ENCODE data around the gene BRSK2. TPM values are rescaled to one million over a fixed set of nuclear protein-coding genes. Genes with fewer than 3 reads are reported as not detected.

Gene BRSK2
- total RNA-seq = under 1 TPM; 0.69 to 1.00 TPM

DNA sequence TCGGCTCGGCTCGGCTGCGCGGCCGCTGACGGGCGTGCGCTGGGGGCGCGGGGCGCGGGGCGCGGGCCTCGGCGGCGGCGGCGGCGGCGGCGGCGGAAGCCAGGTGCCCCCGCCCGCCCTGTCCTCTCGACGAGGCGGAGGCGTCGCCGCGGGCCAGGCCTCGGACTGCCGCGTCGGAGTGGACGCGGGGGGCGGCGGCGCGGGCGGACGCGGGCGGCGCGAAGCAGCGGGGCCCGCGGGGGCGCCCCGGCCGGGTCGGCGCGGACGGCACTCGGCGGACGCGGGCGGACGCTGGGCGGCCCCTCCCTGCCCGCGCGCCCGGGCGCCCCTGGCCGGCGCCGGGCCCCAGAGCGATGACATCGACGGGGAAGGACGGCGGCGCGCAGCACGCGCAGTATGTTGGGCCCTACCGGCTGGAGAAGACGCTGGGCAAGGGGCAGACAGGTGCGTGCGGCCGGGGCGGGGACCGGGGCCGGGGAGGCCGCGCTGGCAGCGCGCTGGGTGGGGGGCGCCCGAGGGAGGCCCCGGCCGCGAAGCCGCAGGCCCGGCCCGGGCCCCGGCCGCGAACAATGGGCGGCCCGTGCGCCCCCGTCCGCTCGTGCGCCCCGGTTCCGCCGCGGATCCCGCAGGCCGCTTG, at the start of gene BRSK2:
BRSK2 (plus strand) TSS at position 3 of the 637 bp plus-strand sequence; CDS start at position 354, 351 bp downstream.

DNA sequence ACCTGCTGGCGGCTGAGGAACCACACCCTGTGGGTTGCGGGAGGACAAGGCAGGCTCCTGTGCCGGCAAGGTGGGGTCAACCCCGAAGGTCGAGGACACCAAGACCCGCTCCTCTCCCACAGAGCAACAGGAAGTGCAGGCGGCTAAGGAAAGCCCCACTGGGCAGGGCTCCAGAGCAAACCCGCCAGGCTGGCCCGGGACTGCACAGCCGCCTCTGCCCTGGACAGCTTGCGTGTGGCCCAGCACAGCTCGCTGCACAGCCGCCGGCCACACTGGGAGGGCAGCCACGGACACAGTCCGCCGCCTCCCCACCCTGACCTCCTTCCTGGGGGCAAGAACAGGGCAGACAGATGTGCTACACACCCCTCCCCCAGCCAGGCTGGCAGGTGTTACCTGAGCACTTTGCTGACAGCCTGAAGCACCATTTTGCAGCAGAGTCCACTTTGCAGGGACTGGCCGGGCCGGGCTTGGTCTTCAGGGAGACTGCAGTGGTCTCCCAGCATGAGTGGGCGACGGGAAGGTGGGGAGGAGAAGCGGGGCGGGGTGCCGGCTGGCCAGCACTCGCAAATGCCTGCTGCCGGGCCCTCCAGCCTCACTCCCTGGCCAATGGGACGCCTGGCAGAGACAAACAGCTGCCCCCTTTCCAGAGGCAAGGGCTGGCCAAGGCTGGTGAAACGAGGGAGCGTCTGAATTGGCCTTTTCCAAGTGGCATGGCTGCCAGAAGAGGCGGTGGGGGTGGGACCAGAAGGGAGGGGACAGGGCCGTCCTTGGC, 96.5 kb downstream of the BRSK2 start, which contains the start of gene MOB2:
MOB2 (minus strand) TSS at position 726 of the 772 bp plus-strand sequence; CDS start at position 503, 223 bp downstream.

Other genes with a start within 250 kb of the BRSK2 start
- not detected for gene MUC5AC, start 232.0 kb upstream of the BRSK2 start, total RNA-seq
- gene MUC5B, start 166.9 kb upstream of the BRSK2 start, total RNA-seq = 1 to 10 TPM in 1 of 2 donors, under 1 TPM in 1; 1.00 to 1.0 TPM
- 10 to 100 TPM; 48.0 to 55.4 TPM for gene TOLLIP, start 80.3 kb upstream of the BRSK2 start, total RNA-seq
- 10 to 100 TPM; 22.3 to 25.1 TPM for gene MOB2, start 96.8 kb downstream of the BRSK2 start, total RNA-seq
- 1 to 10 TPM in 1 of 2 donors, under 1 TPM in 1; 0.67 to 2.8 TPM for gene DUSP8, start 182.3 kb downstream of the BRSK2 start, total RNA-seq
- not detected for gene KRTAP5-1, start 195.3 kb downstream of the BRSK2 start, total RNA-seq
- not detected for gene KRTAP5-2, start 208.4 kb downstream of the BRSK2 start, total RNA-seq
- gene KRTAP5-3, start 218.5 kb downstream of the BRSK2 start, total RNA-seq = not detected
- not detected for gene KRTAP5-4, start 232.2 kb downstream of the BRSK2 start, total RNA-seq
- gene KRTAP5-5, start 239.8 kb downstream of the BRSK2 start, total RNA-seq = not detected